OCI-LY3 (cell line): Measurements from ENCODE around the gene JADE1.
A peak's percentile ranks its signal among the peaks of the same experiment; 100 is the strongest.

Experiments
- H2AFZ ChIP-seq: fragments of 200-600, 300-600 bp; shearing (Covaris generic); 2 replicates; pipeline ENCODE4 v1.6.0; 2014; ENCODE audit warnings: antibody characterized with exemption, low read depth, low read length
- H3K27ac ChIP-seq: fragments of 200-600, 300-600 bp; sonication (generic); 2 replicates; pipeline ENCODE4 v1.5.1; 2014; ENCODE audit warnings: mild to moderate bottlenecking, low read length, moderate library complexity, mixed read lengths
- H3K27me3 ChIP-seq: fragments of 200-600, 300-600 bp; sonication (generic); 2 replicates; pipeline ENCODE4 v1.6.1; 2014; ENCODE audit warnings: low read depth, low read length, mixed read lengths
- H3K36me3 ChIP-seq: fragments of 200-600, 300-600 bp; sonication (generic); replicated peaks from 2 replicates; pipeline ENCODE3; 2014; ENCODE audit warnings: low read depth, low read length, mixed read lengths
- H3K4me1 ChIP-seq: fragments of 300-600, 200-600 bp; sonication (generic); 2 replicates; pipeline ENCODE4 v1.6.1; 2014; ENCODE audit warnings: low read length, mixed read lengths
- H3K4me2 ChIP-seq: fragments of 200-600, 300-600 bp; sonication (generic); 2 replicates; pipeline ENCODE4 v1.6.1; 2014; ENCODE audit warnings: low read length, mixed read lengths
- H3K4me3 ChIP-seq: fragments of 300-600, 200-600 bp; sonication (generic); 2 replicates; pipeline ENCODE4 v1.5.1; 2014; ENCODE audit warnings: antibody characterized with exemption, mild to moderate bottlenecking, low read length, moderate library complexity
- H3K79me2 ChIP-seq: fragments of 300-600, 200-600 bp; shearing (Covaris generic); 2 replicates; pipeline ENCODE4 v1.6.1; 2014; ENCODE audit warnings: mild to moderate bottlenecking, low read length, mixed read lengths
- H3K9ac ChIP-seq: fragments of 300-600, 200-600 bp; shearing (Covaris generic); 2 replicates; pipeline ENCODE4 v1.6.0; 2014; ENCODE audit warnings: mild to moderate bottlenecking, low read length, moderate library complexity
- H3K9me3 ChIP-seq: fragments of 200-600, 300-600 bp; shearing (Covaris generic); 2 replicates; pipeline ENCODE4 v1.6.1; 2014; ENCODE audit warnings: low read length, mixed read lengths; ENCODE audit not compliant: insufficient read depth
- H4K20me1 ChIP-seq: fragments of 200-600, 300-600 bp; sonication (generic); 2 replicates; pipeline ENCODE4 v1.6.1; 2016; ENCODE audit warnings: low read length, mixed read lengths; ENCODE audit not compliant: insufficient read depth
- EZH2phosphoT487 ChIP-seq: fragments of 200-600 bp; shearing (Covaris generic); IDR thresholded peaks from 2 replicates; pipeline ENCODE4 v1.6.1; 2018; ENCODE audit warnings: antibody characterized with exemption, mixed run types, low read depth
- TF ChIP-seq, protein P1 (sequence below): fragments of 200-600, 300-600 bp; sonication (generic); IDR thresholded peaks from 2 replicates; pipeline ENCODE4 v1.5.1; 2014; ENCODE audit warnings: antibody characterized with exemption, low read length, low read depth

Gene JADE1

DNA sequence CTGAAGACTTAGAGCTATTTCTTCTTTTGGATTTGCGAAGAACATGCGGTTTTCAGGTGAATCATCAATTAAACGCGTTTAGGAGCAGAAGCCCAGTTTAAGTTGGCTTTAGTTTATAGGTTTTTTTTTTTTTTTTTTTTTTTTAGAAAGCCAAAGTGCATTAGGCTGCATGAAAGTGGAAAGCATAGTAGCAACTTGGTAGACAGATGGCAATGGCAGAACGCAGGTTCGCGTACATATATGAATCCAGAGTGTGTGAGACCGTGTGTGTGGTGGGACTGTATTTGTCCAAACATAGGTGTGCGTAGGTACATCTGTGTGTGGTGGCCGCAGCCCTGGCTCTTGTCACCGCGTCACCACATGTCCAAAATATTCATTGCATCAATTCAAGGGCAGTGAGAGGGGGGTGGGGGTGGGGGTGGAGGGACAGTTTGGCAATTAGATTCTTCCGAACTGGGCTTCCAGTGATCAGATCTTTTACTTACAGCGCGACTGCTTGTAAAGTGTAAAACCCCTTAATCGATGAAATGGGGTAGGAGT lies 901 bp downstream of the JADE1 start:
- peak overlapping the region; percentile 86 for H2AFZ ChIP-seq
- H3K4me1 ChIP-seq, result peaks cover 8% of the 10 kb centered on the region
- peak overlapping the region; percentile 94 for H3K4me3 ChIP-seq
- no peaks in the 10 kb centered on the region for H3K36me3 ChIP-seq
- peak overlapping the region; percentile 92 for H3K27ac ChIP-seq
- H3K9me3 ChIP-seq, result no peaks in the 10 kb centered on the region
- H3K79me2 ChIP-seq, result peaks cover 50% of the 10 kb centered on the region
- peaks cover 12% of the 10 kb centered on the region; the same call in 1 of the 2 replicates for H4K20me1 ChIP-seq
- H3K4me2 ChIP-seq, result peak overlapping the region; percentile 67
- H3K27me3 ChIP-seq, result no peaks in the 10 kb centered on the region
- peak overlapping the region; percentile 97 for H3K9ac ChIP-seq
- TF ChIP-seq EZH2phosphoT487, result no peak
- TF ChIP-seq, protein P1, sequence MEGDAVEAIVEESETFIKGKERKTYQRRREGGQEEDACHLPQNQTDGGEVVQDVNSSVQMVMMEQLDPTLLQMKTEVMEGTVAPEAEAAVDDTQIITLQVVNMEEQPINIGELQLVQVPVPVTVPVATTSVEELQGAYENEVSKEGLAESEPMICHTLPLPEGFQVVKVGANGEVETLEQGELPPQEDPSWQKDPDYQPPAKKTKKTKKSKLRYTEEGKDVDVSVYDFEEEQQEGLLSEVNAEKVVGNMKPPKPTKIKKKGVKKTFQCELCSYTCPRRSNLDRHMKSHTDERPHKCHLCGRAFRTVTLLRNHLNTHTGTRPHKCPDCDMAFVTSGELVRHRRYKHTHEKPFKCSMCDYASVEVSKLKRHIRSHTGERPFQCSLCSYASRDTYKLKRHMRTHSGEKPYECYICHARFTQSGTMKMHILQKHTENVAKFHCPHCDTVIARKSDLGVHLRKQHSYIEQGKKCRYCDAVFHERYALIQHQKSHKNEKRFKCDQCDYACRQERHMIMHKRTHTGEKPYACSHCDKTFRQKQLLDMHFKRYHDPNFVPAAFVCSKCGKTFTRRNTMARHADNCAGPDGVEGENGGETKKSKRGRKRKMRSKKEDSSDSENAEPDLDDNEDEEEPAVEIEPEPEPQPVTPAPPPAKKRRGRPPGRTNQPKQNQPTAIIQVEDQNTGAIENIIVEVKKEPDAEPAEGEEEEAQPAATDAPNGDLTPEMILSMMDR, result peak; percentile 19; the same call in 1 of the 2 replicates

DNA sequence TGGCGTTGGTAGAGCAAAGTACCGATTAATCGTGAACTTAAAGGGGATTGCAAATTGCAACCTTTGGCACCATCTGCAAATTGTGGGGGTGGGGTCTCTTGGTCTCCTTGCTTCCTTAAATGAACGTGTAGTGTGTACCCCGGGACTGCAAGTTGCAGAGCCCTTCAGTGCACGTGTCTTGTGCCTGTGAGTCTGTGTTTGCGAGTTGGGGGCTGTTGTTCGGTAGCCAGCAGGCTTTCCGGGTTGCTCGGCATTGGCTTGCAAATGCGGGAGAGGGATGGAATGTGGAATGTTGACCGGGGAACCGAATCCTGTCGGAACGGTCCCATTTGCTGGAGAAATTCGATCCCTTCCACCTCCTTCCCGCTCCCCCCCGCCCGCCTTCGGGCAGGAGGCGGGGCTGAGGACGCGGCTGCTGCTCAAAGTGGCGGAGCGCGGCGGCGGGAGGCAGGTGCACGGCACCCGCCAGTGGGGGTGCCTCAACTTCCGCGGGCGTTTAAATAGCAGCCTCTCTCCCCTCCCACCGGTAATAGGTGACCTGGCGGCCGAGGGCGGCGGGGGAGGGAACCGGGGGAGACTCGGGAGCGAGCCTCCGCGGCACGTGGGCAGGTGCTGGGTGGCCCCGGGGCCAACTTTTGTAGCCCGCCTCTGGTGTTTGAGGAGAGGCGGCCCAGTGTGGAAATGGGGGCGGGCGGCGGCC lies 1.5 kb downstream of the JADE1 start:
- peaks cover 56% of the 10 kb centered on the region for H3K79me2 ChIP-seq
- H3K27me3 ChIP-seq, result no peaks in the 10 kb centered on the region
- H2AFZ ChIP-seq, result peak overlapping the region; percentile 8; the same call in 1 of the 2 replicates
- H3K4me3 ChIP-seq, result peak overlapping the region; percentile 94
- H3K4me1 ChIP-seq, result peaks cover 8% of the 10 kb centered on the region
- H4K20me1 ChIP-seq, result peaks cover 18% of the 10 kb centered on the region
- peak overlapping the region; percentile 92 for H3K27ac ChIP-seq
- peak overlapping the region; percentile 97 for H3K9ac ChIP-seq
- no peaks in the 10 kb centered on the region for H3K9me3 ChIP-seq
- peak overlapping the region; percentile 67 for H3K4me2 ChIP-seq
- no peaks in the 10 kb centered on the region for H3K36me3 ChIP-seq
- TF ChIP-seq, protein P1, result no peak
- no peak for TF ChIP-seq EZH2phosphoT487

DNA sequence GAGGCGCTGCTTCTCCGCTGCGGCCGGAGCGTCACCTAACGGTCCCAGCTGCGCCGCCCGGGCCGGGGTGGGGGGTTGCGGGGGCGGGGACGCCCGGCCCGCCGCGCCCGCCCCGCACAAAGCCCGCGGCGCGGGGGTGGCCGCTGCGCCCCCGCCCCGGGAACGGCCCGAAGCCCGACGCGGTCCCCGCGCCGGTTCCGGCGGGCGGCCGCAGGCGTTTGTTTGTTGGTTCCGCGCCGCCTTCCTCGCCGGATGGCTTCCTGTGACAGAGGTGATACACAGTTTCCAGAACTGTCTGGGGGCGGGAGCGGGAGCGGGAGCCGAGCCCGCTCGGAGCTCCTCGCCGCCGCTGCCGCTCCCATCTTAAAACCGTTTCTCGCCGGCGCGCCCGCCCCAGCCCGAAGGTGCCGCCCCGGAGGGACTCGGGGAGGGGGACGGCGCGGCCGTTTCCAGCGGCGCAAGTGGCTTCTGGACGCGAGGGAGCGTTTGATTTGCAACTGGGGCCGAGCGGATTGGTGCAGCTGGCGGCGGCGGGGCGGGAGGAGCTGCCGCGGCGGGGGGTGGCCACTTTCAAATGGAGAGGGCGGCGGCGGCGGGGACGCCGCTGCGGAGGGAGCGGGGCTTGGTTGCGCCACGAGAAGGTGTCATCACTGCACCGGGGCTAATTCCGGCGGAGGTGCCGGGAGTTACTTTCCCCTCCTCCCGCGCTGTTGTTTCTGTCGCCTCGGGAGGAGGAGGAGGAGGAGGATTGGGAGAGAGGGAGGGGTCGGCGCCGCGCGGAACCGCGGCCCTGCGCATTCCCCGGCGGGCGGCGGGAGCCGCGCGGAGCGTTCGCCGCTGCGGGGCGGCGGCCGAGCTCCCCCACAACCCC lies 2.3 kb downstream of the JADE1 start:
- TF ChIP-seq, protein P1, result no peak
- no peak for TF ChIP-seq EZH2phosphoT487
- H4K20me1 ChIP-seq, result peaks cover 23% of the 10 kb centered on the region
- H3K27ac ChIP-seq, result peak overlapping the region; percentile 92
- H3K36me3 ChIP-seq, result peaks cover 5% of the 10 kb centered on the region
- peaks cover 64% of the 10 kb centered on the region for H3K79me2 ChIP-seq
- H3K27me3 ChIP-seq, result no peaks in the 10 kb centered on the region
- peak overlapping the region; percentile 40 for H2AFZ ChIP-seq
- H3K4me1 ChIP-seq, result peaks cover 8% of the 10 kb centered on the region
- H3K4me2 ChIP-seq, result peak overlapping the region; percentile 83
- no peaks in the 10 kb centered on the region for H3K9me3 ChIP-seq
- H3K9ac ChIP-seq, result peak overlapping the region; percentile 97
- peak overlapping the region; percentile 94 for H3K4me3 ChIP-seq
